CD4-positive, alpha-beta memory T cell (primary cell): ENCODE data around the gene RGMB. TPM values are rescaled to one million over a fixed set of nuclear protein-coding genes. Genes with fewer than 3 reads are reported as not detected.

Experiments used
- CTCF ChIA-PET: fragments of 350-600 bp; sonication (Branson Sonifier 250); formaldehyde crosslinking; loops from one replicate; lab custom pipeline; 2021; ENCODE audit warnings: inconsistent platforms; ENCODE audit not compliant: partially characterized antibody; lab: Charles Lee
- POLR2A ChIA-PET: fragments of 350-600 bp; sonication (Branson Sonifier 250); formaldehyde crosslinking; loops from one replicate; lab custom pipeline; 2021; ENCODE audit not compliant: partially characterized antibody; lab: Charles Lee
- DNase-seq, 5 donors: peaks; one replicate each; pipeline versions ENCODE4 v3.0.0 to v3.0.0-alpha.2; 2020 to 2022; ENCODE audit warnings: mixed read lengths in 1 of 5
- H3K27ac ChIP-seq: one replicate; pipeline ENCODE4 v1.7.0; 2013; ENCODE audit warnings: low read depth, low read length
- H3K27me3 ChIP-seq: 2 replicates; pipeline ENCODE4 v1.7.0; 2013; ENCODE audit warnings: mild to moderate bottlenecking, low read length, moderate library complexity; ENCODE audit not compliant: insufficient read depth
- H3K36me3 ChIP-seq: 2 replicates; pipeline ENCODE4 v1.7.0; 2013; ENCODE audit warnings: mild to moderate bottlenecking, low read length, moderate library complexity; ENCODE audit not compliant: insufficient read depth
- H3K4me1 ChIP-seq: 2 replicates; pipeline ENCODE4 v1.7.0; 2013; ENCODE audit warnings: mild to moderate bottlenecking, low read length, moderate library complexity; ENCODE audit not compliant: insufficient read depth
- H3K4me3 ChIP-seq, 2 donors: one replicate each; pipeline ENCODE4 v1.7.0; 2013; ENCODE audit warnings: low read length in 2 of 2, mild to moderate bottlenecking in 1 of 2
- H3K9me3 ChIP-seq, 2 donors: one replicate each; pipeline ENCODE4 v1.7.0; 2013; ENCODE audit warnings: low read length in 2 of 2, control low read depth in 1 of 2; ENCODE audit not compliant: control insufficient read depth in 1 of 2
- H3K27ac Mint-ChIP-seq, 7 donors: one replicate each; pipeline ENCODE4 v1.8.0; 2020 to 2021; ENCODE audit warnings: mixed read lengths in 7 of 7, mild to moderate bottlenecking in 6 of 7, inconsistent platforms in 3 of 7, moderate library complexity in 3 of 7
- H3K27me3 Mint-ChIP-seq, 2 donors: one replicate each; pipeline ENCODE4 v1.8.0; 2020 to 2021; ENCODE audit warnings: mixed read lengths in 2 of 2
- H3K36me3 Mint-ChIP-seq, 2 donors: one replicate each; pipeline ENCODE4 v1.8.0; 2020 to 2021; ENCODE audit warnings: mixed read lengths in 2 of 2, inconsistent platforms in 1 of 2, mild to moderate bottlenecking in 1 of 2
- H3K4me1 Mint-ChIP-seq, 4 donors: one replicate each; pipeline ENCODE4 v1.8.0; 2020 to 2021; ENCODE audit warnings: mixed read lengths in 4 of 4, mild to moderate bottlenecking in 1 of 4
- H3K4me3 Mint-ChIP-seq, 8 donors: one replicate each; pipeline ENCODE4 v1.8.0; 2020 to 2021; ENCODE audit warnings: mixed read lengths in 8 of 8, mild to moderate bottlenecking in 7 of 8, moderate library complexity in 6 of 8, inconsistent platforms in 3 of 8
- H3K9me3 Mint-ChIP-seq, 8 donors: one replicate each; pipeline ENCODE4 v1.8.0; 2020 to 2021; ENCODE audit warnings: mixed read lengths in 8 of 8, mild to moderate bottlenecking in 5 of 8, inconsistent platforms in 3 of 8, moderate library complexity in 1 of 8
- intact Hi-C: fragments of 100-400 bp; cut with micrococcal nuclease; formaldehyde crosslinking; loops from one replicate; pipeline ENCODE4 v1.15.1; 2023
- polyA plus RNA-seq, 2 donors: library from polyadenylated mRNA; unstranded; fragments of 300-500 nt; fragmentation: Illumina TruSeq; gene quantifications; one replicate each; pipeline ENCODE4 v1.2.3, GENCODE V29; 2021
- total RNA-seq, 2 experiments: library from RNA; stranded (reverse); gene quantifications; one replicate each; pipeline ENCODE4 v1.2.3, GENCODE V29; 2021

RGMB gene
- total and polyA plus RNA-seq, 4 experiments from 2014 or later: 5.4 to 17.0 (median 12.1) TPM

DNA sequence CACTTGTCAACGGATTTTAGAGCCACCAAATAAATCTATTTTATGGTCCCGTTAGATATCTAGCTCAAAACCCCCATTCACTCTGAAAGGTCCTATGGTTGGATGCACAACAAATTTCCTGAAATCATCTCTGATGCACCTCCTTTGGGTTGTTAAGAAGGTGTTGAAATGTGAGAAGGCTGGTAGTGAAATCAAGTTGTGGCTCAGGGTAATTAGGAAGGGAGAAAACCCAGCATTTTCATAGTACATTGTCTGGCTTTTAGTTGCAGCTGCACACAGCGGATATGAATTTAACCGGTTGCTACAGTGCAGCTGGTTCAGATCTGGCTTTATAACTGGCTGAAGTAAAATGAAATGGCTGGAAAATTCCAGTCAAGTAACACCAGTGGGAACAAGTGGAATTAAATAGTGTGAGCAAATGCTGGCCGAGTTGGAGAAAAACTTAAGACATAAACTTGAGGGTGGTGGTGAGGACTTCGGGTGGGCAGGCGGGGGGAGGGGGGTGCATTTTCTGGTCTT, 17.6 kb downstream of the RGMB start:
- Mint-ChIP-seq H3K27me3 (no peaks in the 10 kb centered on the region), H3K4me3 (no peak overlapping the region), H3K4me1 (peaks cover 4 to 19% (median 12%) of the 10 kb centered on the region in 4 donors), H3K9me3 (no peaks in the 10 kb centered on the region), H3K27ac (peak overlapping the region in 1 of 7 donors; percentile 30), H3K36me3 (peaks cover 6 to 7% of the 10 kb centered on the region in 2 donors)
- no peak for DNase-seq
- POLR2A ChIA-PET: interaction anchor here (0.7 kb wide), 1 partner anchor 14 kb away, joined by 3 read pairs; no protein-coding TSS in a partner anchor
- H3K27ac ChIP-seq: no peak overlapping the region
- H3K4me1 ChIP-seq: no peaks in the 10 kb centered on the region
- H3K36me3 ChIP-seq: no peaks in the 10 kb centered on the region
- no peak overlapping the region for H3K4me3 ChIP-seq
- intact Hi-C loops: no loop called here
- H3K9me3 ChIP-seq: no peaks in the 10 kb centered on the region
- no peaks in the 10 kb centered on the region for H3K27me3 ChIP-seq
- CTCF ChIA-PET: no interaction called here

DNA sequence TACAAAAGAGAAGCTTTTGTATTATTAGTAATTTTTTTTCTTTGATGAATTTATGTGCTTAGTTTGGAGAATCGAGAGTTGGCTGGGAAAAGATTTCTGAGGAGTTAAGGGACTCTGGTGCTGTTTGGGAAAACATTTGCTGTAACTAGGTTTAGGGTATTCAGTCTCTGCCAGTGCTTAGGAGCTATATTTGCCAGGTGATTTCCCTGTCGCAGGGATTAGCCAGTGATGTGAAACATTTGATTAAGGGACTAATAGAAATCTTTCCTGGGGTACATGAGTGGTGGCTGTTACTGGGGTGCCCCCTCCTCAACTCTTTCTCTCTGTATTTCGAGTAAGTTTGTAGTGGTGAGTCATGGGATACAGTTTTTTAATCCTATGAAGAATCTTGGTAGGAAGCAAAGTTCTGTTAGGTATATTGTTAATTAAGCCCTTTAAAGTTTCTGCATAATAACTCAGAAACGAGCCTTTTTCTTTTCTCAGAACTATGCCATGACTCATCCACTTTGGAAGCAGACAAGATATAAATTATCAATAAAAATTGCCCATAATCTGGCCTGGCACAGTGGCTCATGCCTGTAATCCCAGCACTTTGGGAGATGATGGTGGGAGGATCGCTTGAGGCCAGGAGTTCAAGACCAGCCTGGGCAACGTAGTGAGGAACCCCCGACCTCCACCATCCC, 18.6 kb downstream of the RGMB start:
- Histone ChIP-seq H3K4me3 (no peak overlapping the region), H3K9me3 (no peaks in the 10 kb centered on the region), H3K4me1 (no peaks in the 10 kb centered on the region), H3K27me3 (no peaks in the 10 kb centered on the region), H3K27ac (no peak overlapping the region), H3K36me3 (no peaks in the 10 kb centered on the region)
- no peak for DNase-seq
- Mint-ChIP-seq H3K36me3 (peaks cover 6 to 7% of the 10 kb centered on the region in 2 donors), H3K27ac (no peak overlapping the region), H3K9me3 (no peaks in the 10 kb centered on the region), H3K27me3 (no peaks in the 10 kb centered on the region), H3K4me3 (no peak overlapping the region), H3K4me1 (peaks cover 0 to 13% (median 6%) of the 10 kb centered on the region in 4 donors)
- CTCF ChIA-PET: interaction anchor here (1.2 kb wide), 1 partner anchor 1561 kb away, joined by 5 read pairs; no protein-coding TSS in a partner anchor
- intact Hi-C loops: no loop called here
- POLR2A ChIA-PET: no interaction called here

- peaks cover 4 to 6% of the 10 kb centered on the region in 2 donors for H3K36me3 Mint-ChIP-seq
- H3K4me3 ChIP-seq: no peak overlapping the region
- no peaks in the 10 kb centered on the region for H3K27me3 ChIP-seq
- no peaks in the 10 kb centered on the region for H3K9me3 Mint-ChIP-seq
- no peaks in the 10 kb centered on the region for H3K36me3 ChIP-seq
- H3K4me1 ChIP-seq: no peaks in the 10 kb centered on the region
- no peak overlapping the region for H3K4me3 Mint-ChIP-seq
- H3K27ac Mint-ChIP-seq: no peak overlapping the region
- no peak overlapping the region for H3K27ac ChIP-seq
- no peaks in the 10 kb centered on the region for H3K27me3 Mint-ChIP-seq
- peaks cover 0 to 11% (median 4%) of the 10 kb centered on the region in 4 donors for H3K4me1 Mint-ChIP-seq
- no peak for DNase-seq
- ChIA-PET POLR2A (no interaction called here), CTCF (interaction anchor here (0.9 to 1.2 kb wide), 2 partner anchors 24 to 1562 kb away, joined by 3 to 5 read pairs; no protein-coding TSS in a partner anchor)
- intact Hi-C loops: no loop called here
- no peaks in the 10 kb centered on the region for H3K9me3 ChIP-seq
Measured at GRCh38 chr5:98793223-98793622, 19.8 kb downstream of the RGMB start.

- Mint-ChIP-seq H3K27ac (no peak overlapping the region), H3K4me3 (no peak overlapping the region), H3K4me1 (peaks cover 0 to 9% (median under 1%) of the 10 kb centered on the region in 4 donors), H3K27me3 (no peaks in the 10 kb centered on the region), H3K9me3 (no peaks in the 10 kb centered on the region), H3K36me3 (peaks cover 4 to 6% of the 10 kb centered on the region in 2 donors)
- intact Hi-C loops: no loop called here
- Histone ChIP-seq H3K9me3 (no peaks in the 10 kb centered on the region), H3K4me1 (no peaks in the 10 kb centered on the region), H3K36me3 (no peaks in the 10 kb centered on the region), H3K4me3 (no peak overlapping the region), H3K27me3 (no peaks in the 10 kb centered on the region), H3K27ac (no peak overlapping the region)
- ChIA-PET CTCF (interaction anchor here (0.6 to 6.6 kb wide), 7 partner anchors 9 to 1566 kb away, joined by 3 to 97 read pairs (median 4); no protein-coding TSS in a partner anchor), POLR2A (no interaction called here)
- no peak for DNase-seq
Measured at GRCh38 chr5:98794001-98794400, 20.5 kb downstream of the RGMB start.

DNA sequence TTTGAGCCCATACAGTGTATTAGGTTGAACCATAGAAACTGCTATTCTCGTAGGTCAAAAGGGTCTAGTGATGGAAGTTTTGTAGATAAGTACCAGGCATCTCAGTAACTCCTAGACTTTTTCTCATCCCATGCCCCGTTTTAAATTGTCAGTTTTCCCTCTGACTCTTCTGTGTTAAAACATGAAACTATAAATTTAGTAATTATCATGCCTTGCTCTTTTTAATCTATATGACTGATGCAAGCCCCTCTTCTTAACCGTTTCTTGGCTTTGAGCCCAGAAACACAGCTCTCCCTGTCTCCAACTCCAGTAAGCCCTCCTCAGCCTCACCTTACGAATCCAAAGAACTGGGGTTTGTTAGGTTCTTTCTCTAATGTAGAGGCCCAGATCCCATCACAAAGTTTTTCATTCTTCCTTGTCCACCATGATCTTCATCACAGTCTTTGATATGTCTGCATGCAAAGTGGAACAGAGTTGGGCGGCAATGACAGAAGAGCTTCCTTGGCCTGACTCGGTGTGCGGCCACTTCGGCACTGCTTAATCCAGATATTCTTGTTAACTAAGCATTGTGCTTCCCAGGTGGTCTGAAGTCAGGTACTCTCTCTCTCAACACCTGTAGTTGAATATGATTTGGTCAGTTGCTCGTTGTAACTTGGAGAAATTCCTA, 21.1 kb downstream of the RGMB start:
- intact Hi-C loops: no loop called here
- no peak overlapping the region for H3K27ac ChIP-seq
- no peak overlapping the region for H3K27ac Mint-ChIP-seq
- H3K27me3 ChIP-seq: no peaks in the 10 kb centered on the region
- no peaks in the 10 kb centered on the region for H3K9me3 ChIP-seq
- H3K4me3 ChIP-seq: no peak overlapping the region
- H3K9me3 Mint-ChIP-seq: no peaks in the 10 kb centered on the region
- no peak for DNase-seq
- no peaks in the 10 kb centered on the region for H3K4me1 ChIP-seq
- ChIA-PET POLR2A (no interaction called here), CTCF (interaction anchor here (0.6 to 6.6 kb wide), 9 partner anchors 9 to 1566 kb away, joined by 3 to 97 read pairs (median 6); no protein-coding TSS in a partner anchor)
- no peaks in the 10 kb centered on the region for H3K27me3 Mint-ChIP-seq
- peaks cover 4 to 6% of the 10 kb centered on the region in 2 donors for H3K36me3 Mint-ChIP-seq
- no peaks in the 10 kb centered on the region for H3K36me3 ChIP-seq
- no peak overlapping the region for H3K4me3 Mint-ChIP-seq
- H3K4me1 Mint-ChIP-seq: peaks cover 0 to 7% (median under 1%) of the 10 kb centered on the region in 4 donors

GRCh38 chr5:98795243-98795642, 21.8 kb downstream of the RGMB start:
- Mint-ChIP-seq H3K27ac (no peak overlapping the region), H3K4me1 (peaks cover 0 to 6% (median under 1%) of the 10 kb centered on the region in 4 donors), H3K9me3 (no peaks in the 10 kb centered on the region), H3K36me3 (peaks cover 4 to 6% of the 10 kb centered on the region in 2 donors), H3K4me3 (no peak overlapping the region), H3K27me3 (no peaks in the 10 kb centered on the region)
- Histone ChIP-seq H3K4me3 (no peak overlapping the region), H3K4me1 (no peaks in the 10 kb centered on the region), H3K9me3 (no peaks in the 10 kb centered on the region), H3K27ac (no peak overlapping the region), H3K36me3 (no peaks in the 10 kb centered on the region), H3K27me3 (no peaks in the 10 kb centered on the region)
- DNase-seq: no peak
- intact Hi-C loops: no loop called here
- POLR2A ChIA-PET: no interaction called here
- CTCF ChIA-PET: interaction anchor here (1.1 to 6.6 kb wide), 9 partner anchors 9 to 1567 kb away, joined by 3 to 97 read pairs (median 6); no protein-coding TSS in a partner anchor
